Amniotic epithelial cell (primary cell): ENCODE data around the gene DIAPH2.
A peak's percentile ranks its signal among the peaks of the same experiment; 100 is the strongest.

Source experiments
- DNase-seq: peaks from one replicate; pipeline ENCODE4 v3.0.0-alpha.2; 2010; ENCODE audit warnings: low read depth

Gene DIAPH2

GRCh38 chrX:97482666-97483300 is 798.1 kb downstream of the DIAPH2 start:
- no peak for DNase-seq

GRCh38 chrX:97490656-97491055 is 806.0 kb downstream of the DIAPH2 start:
- DNase-seq, result peak; percentile 10

- DNase-seq, result no peak
Observed at GRCh38 chrX:97494756-97495372, 810.2 kb downstream of the DIAPH2 start.

- DNase-seq, result no peak
Observed at GRCh38 chrX:97498093-97498492, 813.5 kb downstream of the DIAPH2 start.

GRCh38 chrX:97504431-97504830 is 819.8 kb downstream of the DIAPH2 start:
- no peak for DNase-seq

GRCh38 chrX:97517763-97518162 is 833.1 kb downstream of the DIAPH2 start:
- DNase-seq, result no peak

GRCh38 chrX:97522307-97522706 is 837.7 kb downstream of the DIAPH2 start:
- DNase-seq, result no peak

GRCh38 chrX:97524340-97524739 is 839.7 kb downstream of the DIAPH2 start:
- no peak for DNase-seq

GRCh38 chrX:97524997-97525396 is 840.4 kb downstream of the DIAPH2 start:
- no peak for DNase-seq

GRCh38 chrX:97525981-97526380 is 841.3 kb downstream of the DIAPH2 start:
- no peak for DNase-seq

GRCh38 chrX:97527725-97528124 is 843.1 kb downstream of the DIAPH2 start:
- no peak for DNase-seq

- peak; percentile 63 for DNase-seq
Observed at GRCh38 chrX:97529536-97530200, 845.0 kb downstream of the DIAPH2 start.

GRCh38 chrX:97531825-97532224 is 847.2 kb downstream of the DIAPH2 start:
- DNase-seq, result no peak

GRCh38 chrX:97538745-97539144 is 854.1 kb downstream of the DIAPH2 start:
- DNase-seq, result no peak

- DNase-seq, result no peak
Observed at GRCh38 chrX:97539970-97540519, 855.4 kb downstream of the DIAPH2 start.

GRCh38 chrX:97547877-97548578 is 863.4 kb downstream of the DIAPH2 start:
- peak; percentile 44 for DNase-seq

- no peak for DNase-seq
Observed at GRCh38 chrX:97551821-97552220, 867.2 kb downstream of the DIAPH2 start.

GRCh38 chrX:97553833-97554232 is 869.2 kb downstream of the DIAPH2 start:
- no peak for DNase-seq

GRCh38 chrX:97556359-97556758 is 871.7 kb downstream of the DIAPH2 start:
- DNase-seq, result no peak

- peak; percentile 73 for DNase-seq
Observed at GRCh38 chrX:97563531-97564133, 879.0 kb downstream of the DIAPH2 start.

GRCh38 chrX:97564496-97564895 is 879.9 kb downstream of the DIAPH2 start:
- peak; percentile 33 for DNase-seq

GRCh38 chrX:97587171-97587570 is 902.5 kb downstream of the DIAPH2 start:
- DNase-seq, result no peak
